ENCODE measurements around the gene SLC27A5. TPM values are rescaled to one million over a fixed set of nuclear protein-coding genes. Genes with fewer than 3 reads are reported as not detected.

The SLC27A5 gene
- total and polyA plus RNA-seq, 2 experiments from 2014 or later: 16.2 to 35.5 TPM

- TF ChIP-seq ZNF462 (CRISPR knock-in tag; IDR thresholded peaks at IDR 0.05) (no peak), REST (IDR thresholded peaks at IDR 0.05; ENCODE audit: unreplicated experiment) (no peak), CTCF (conservative IDR thresholded peaks at IDR 0.05; ENCODE audit: low read depth in 2 of 2) (no peak), POLR2AphosphoS5 (IDR thresholded peaks at IDR 0.05; ENCODE audit: low read depth) (no peak), EZH2phosphoT487 (IDR thresholded peaks at IDR 0.05; ENCODE audit: unreplicated experiment) (no peak), NANOG (IDR thresholded peaks at IDR 0.05; ENCODE audit: borderline replicate concordance) (no peak), JUNB (IDR thresholded peaks at IDR 0.05; ENCODE audit: unreplicated experiment) (no peak), CREB1 (CRISPR knock-in tag; IDR thresholded peaks at IDR 0.05; ENCODE audit: low read depth) (no peak), ZNF114 (CRISPR knock-in tag; IDR thresholded peaks at IDR 0.05) (no peak), ZNF331 (CRISPR knock-in tag; IDR thresholded peaks at IDR 0.05; ENCODE audit: low read depth) (no peak)
Measured at GRCh38 chr19:58460039-58460438, 51.8 kb downstream of the SLC27A5 start (continued).

All from GM23338 (cell line).